Uterus (tissue), 4 donors: Measurements from ENCODE around the gene TLR6. TPM values are rescaled to one million over a fixed set of nuclear protein-coding genes. Genes with fewer than 3 reads are reported as not detected.

Experiments used
- DNase-seq, 2 donors: peaks; one replicate each; pipeline ENCODE4 v3.0.0-alpha.2; 2019 to 2020
- H3K27ac ChIP-seq, 2 donors: fragments of 200-600 bp; sonication (generic); 1 replicate in 1 of 2; 2 replicates in 1 of 2; pipeline ENCODE4 v1.5.1; 2016 to 2018
- H3K27me3 ChIP-seq, 2 donors: fragments of 200-600 bp; sonication (generic); one replicate each; pipeline ENCODE4 v1.5.1; 2018 to 2019; ENCODE audit warnings: control low read depth in 1 of 2
- H3K36me3 ChIP-seq, 2 donors: fragments of 200-600 bp; sonication (generic); one replicate each; pipeline ENCODE4 v1.5.1; 2019; ENCODE audit warnings: control low read depth in 1 of 2
- H3K4me1 ChIP-seq, 2 donors: fragments of 200-600 bp; sonication (generic); one replicate each; pipeline ENCODE4 v1.5.1; 2018 to 2019; ENCODE audit warnings: control low read depth in 1 of 2
- H3K4me3 ChIP-seq, 2 donors: fragments of 200-600 bp; sonication (generic); 1 replicate in 1 of 2; 2 replicates in 1 of 2; pipeline ENCODE4 v1.5.1; 2018 to 2019; ENCODE audit warnings: mild to moderate bottlenecking in 1 of 2
- H3K9me3 ChIP-seq, 2 donors: fragments of 200-600 bp; sonication (generic); one replicate each; pipeline ENCODE4 v1.5.1; 2019; ENCODE audit warnings: control low read depth in 1 of 2
- CTCF ChIP-seq, 4 experiments: fragments of 200-600 bp in 2 of 4; fragments of 450-650 bp in 2 of 4; sonication (generic) in 2 of 4; IDR thresholded peaks; one replicate each; pipeline ENCODE4 v1.5.1; 2016 to 2019; ENCODE audit warnings: antibody characterized with exemption in 4 of 4, mild to moderate bottlenecking in 2 of 4, moderate library complexity in 1 of 4
- POLR2A ChIP-seq, 2 donors: fragments of 450-650 bp; IDR thresholded peaks; one replicate each; pipeline ENCODE4 v1.6.1; 2016; ENCODE audit warnings: antibody characterized with exemption in 2 of 2, mild to moderate bottlenecking in 1 of 2, moderate library complexity in 1 of 2
- intact Hi-C: fragments of 100-400 bp; cut with DNase I; formaldehyde crosslinking; loops from one replicate; pipeline ENCODE4 v1.15.1; 2023; ENCODE audit warnings: low total_unique reads
- total RNA-seq, 4 donors: library from RNA; depleted of rRNA in 3 of 4; stranded (reverse); fragments of >200 nt in 3 of 4; gene quantifications; one replicate each; pipeline versions ENCODE4 v1.1.0 to v1.2.4, GENCODE V29; 2014 to 2023
- donor health status: DM: yes; HTN: yes; CAD: no.

The TLR6 gene
- total RNA-seq, 4 donors from 2014 or later: 1.5 to 10.0 (median 4.4) TPM

- Histone ChIP-seq H3K4me1 (peaks cover 0 to 8% of the 10 kb centered on the region in 2 donors), H3K4me3 (no peak overlapping the region), H3K27me3 (no peaks in the 10 kb centered on the region), H3K27ac (no peak overlapping the region), H3K9me3 (no peaks in the 10 kb centered on the region), H3K36me3 (no peaks in the 10 kb centered on the region)
- DNase-seq: no peak
- intact Hi-C loops: loop anchor here (10.0 kb wide), 1 partner anchor 635 kb away; no protein-coding TSS in a partner anchor
- TF ChIP-seq POLR2A (IDR thresholded peaks at IDR 0.05) (no peak), CTCF (IDR thresholded peaks at IDR 0.05) (no peak)
Observed at GRCh38 chr4:38859501-38859900, 2.9 kb upstream of the TLR6 start.

- no peak for TF ChIP-seq CTCF (IDR thresholded peaks at IDR 0.05)
- TF ChIP-seq POLR2A (IDR thresholded peaks at IDR 0.05): no peak
- no peaks in the 10 kb centered on the region for H3K27me3 ChIP-seq
- H3K4me1 ChIP-seq: peaks cover 0 to 12% of the 10 kb centered on the region in 2 donors
- H3K9me3 ChIP-seq: no peaks in the 10 kb centered on the region
- H3K4me3 ChIP-seq: no peak overlapping the region
- no peaks in the 10 kb centered on the region for H3K36me3 ChIP-seq
- H3K27ac ChIP-seq: peak overlapping the region; percentile 44 to 84
- intact Hi-C loops: loop anchor here (10.0 kb wide), 1 partner anchor 633 kb away; no protein-coding TSS in a partner anchor
- no peak for DNase-seq
Observed at GRCh38 chr4:38858097-38858420, 1.4 kb upstream of the TLR6 start.

GRCh38 chr4:38857354-38858096 is 908 bp upstream of the TLR6 start:
- no peak overlapping the region for H3K4me3 ChIP-seq
- intact Hi-C loops: loop anchor here (10.0 kb wide), 1 partner anchor 633 kb away; no protein-coding TSS in a partner anchor
- TF ChIP-seq POLR2A (IDR thresholded peaks at IDR 0.05) (no peak), CTCF (IDR thresholded peaks at IDR 0.05) (no peak)
- H3K36me3 ChIP-seq: no peaks in the 10 kb centered on the region
- DNase-seq: peak; percentile 31 to 74
- H3K4me1 ChIP-seq: peaks cover 0 to 12% of the 10 kb centered on the region in 2 donors
- no peaks in the 10 kb centered on the region for H3K27me3 ChIP-seq
- H3K9me3 ChIP-seq: no peaks in the 10 kb centered on the region
- H3K27ac ChIP-seq: peak overlapping the region; percentile 44 to 84

- H3K36me3 ChIP-seq: no peaks in the 10 kb centered on the region
- peak overlapping the region; percentile 44 to 84 for H3K27ac ChIP-seq
- no peaks in the 10 kb centered on the region for H3K27me3 ChIP-seq
- peak overlapping the region in 1 of 2 donors; percentile 20 for H3K4me3 ChIP-seq
- intact Hi-C loops: loop anchor here (10.0 kb wide), 1 partner anchor 631 kb away; no protein-coding TSS in a partner anchor
- no peaks in the 10 kb centered on the region for H3K9me3 ChIP-seq
- H3K4me1 ChIP-seq: peaks cover 0 to 12% of the 10 kb centered on the region in 2 donors
- no peak for TF ChIP-seq CTCF (IDR thresholded peaks at IDR 0.05)
- TF ChIP-seq POLR2A (IDR thresholded peaks at IDR 0.05): no peak
- DNase-seq: no peak
Observed at GRCh38 chr4:38856046-38856445, 571 bp downstream of the TLR6 start.

GRCh38 chr4:38855466-38855865 is 1.2 kb downstream of the TLR6 start:
- H3K36me3 ChIP-seq: no peaks in the 10 kb centered on the region
- peaks cover 0 to 12% of the 10 kb centered on the region in 2 donors for H3K4me1 ChIP-seq
- no peaks in the 10 kb centered on the region for H3K9me3 ChIP-seq
- H3K27ac ChIP-seq: no peak overlapping the region
- no peaks in the 10 kb centered on the region for H3K27me3 ChIP-seq
- DNase-seq: no peak
- intact Hi-C loops: loop anchor here (10.0 kb wide), 1 partner anchor 631 kb away; no protein-coding TSS in a partner anchor
- no peak overlapping the region for H3K4me3 ChIP-seq
- TF ChIP-seq CTCF (IDR thresholded peaks at IDR 0.05) (no peak), POLR2A (IDR thresholded peaks at IDR 0.05) (no peak)
